H1 (cell line): ENCODE data around the gene PGLYRP4. TPM values are rescaled to one million over a fixed set of nuclear protein-coding genes. Genes with fewer than 3 reads are reported as not detected.

Experiments
- CTCF ChIA-PET: fragments of 300-600 bp; sonication (Branson Sonifier 250); formaldehyde crosslinking; loops from one replicate; lab custom pipeline; 2021; ENCODE audit not compliant: partially characterized antibody; lab: Charles Lee
- POLR2A ChIA-PET: fragments of 300-600 bp; sonication (Branson Sonifier 250); formaldehyde crosslinking; loops from one replicate; lab custom pipeline; 2021; ENCODE audit warnings: inconsistent platforms; ENCODE audit not compliant: partially characterized antibody; lab: Charles Lee
- DNase-seq, 2 experiments: peaks; one replicate each; pipeline versions ENCODE4 v3.0.0 to v3.0.0-alpha.2; 2010 to 2022; ENCODE audit warnings: low spot score in 2 of 2, low read depth in 1 of 2, mixed read lengths in 1 of 2
- FAIRE-seq: peaks from 2 replicates; lab custom pipeline; 2011; peaks lifted over from hg19 to GRCh38; lab: Jason Lieb, UNC
- H2AFZ ChIP-seq: 2 replicates; pipeline ENCODE4 v1.8.1; 2012; ENCODE audit warnings: low read length, inconsistent platforms
- H2AK5ac ChIP-seq: 2 replicates; pipeline ENCODE4 v1.6.1; 2013; ENCODE audit warnings: low read depth, low read length
- H2BK120ac ChIP-seq: replicated peaks from 2 replicates; pipeline ENCODE3; 2013; ENCODE audit warnings: low read depth, low read length, inconsistent platforms
- H2BK12ac ChIP-seq: 2 replicates; pipeline ENCODE4 v1.6.1; 2013; ENCODE audit warnings: low read depth, low read length
- H2BK15ac ChIP-seq: 2 replicates; pipeline ENCODE4 v1.6.1; 2013; ENCODE audit warnings: low read length
- H2BK20ac ChIP-seq: 2 replicates; pipeline ENCODE4 v1.6.1; 2013; ENCODE audit warnings: low read length
- H2BK5ac ChIP-seq: 2 replicates; pipeline ENCODE4 v1.6.1; 2013; ENCODE audit warnings: low read depth, low read length
- H3K14ac ChIP-seq: 2 replicates; pipeline ENCODE4 v1.6.1; 2013; ENCODE audit warnings: inconsistent platforms; ENCODE audit not compliant: insufficient read length
- H3K18ac ChIP-seq: 2 replicates; pipeline ENCODE4 v1.6.1; 2013; ENCODE audit warnings: low read length; ENCODE audit errors: extremely low read depth
- H3K23ac ChIP-seq: 2 replicates; pipeline ENCODE4 v1.6.1; 2013; ENCODE audit warnings: inconsistent platforms; ENCODE audit not compliant: insufficient read length
- H3K23me2 ChIP-seq: 2 replicates; pipeline ENCODE4 v1.6.1; 2013; ENCODE audit warnings: low read depth, low read length
- H3K27ac ChIP-seq: 2 replicates; pipeline ENCODE4 v1.6.1; 2011; ENCODE audit warnings: low read depth, low read length, inconsistent platforms
- H3K27me3 ChIP-seq, 4 experiments: replicated peaks in 1 of 4; 1 replicate in 1 of 4; 2 replicates in 3 of 4; pipeline versions ENCODE4 v1.6.1 to v1.8.1; 2011 to 2013; ENCODE audit warnings: low read length in 3 of 4, mild to moderate bottlenecking in 3 of 4, inconsistent platforms in 2 of 4, mixed read lengths in 2 of 4, moderate library complexity in 1 of 4; ENCODE audit not compliant: control insufficient read depth in 3 of 4, insufficient read depth in 3 of 4; ENCODE audit errors: extremely low read depth in 1 of 4
- H3K36me3 ChIP-seq, 4 experiments: 2 replicates each; pipeline versions ENCODE4 v1.6.1 to v1.8.1; 2011 to 2013; ENCODE audit warnings: mild to moderate bottlenecking in 4 of 4, low read length in 3 of 4, moderate library complexity in 2 of 4, control low read depth in 1 of 4, inconsistent platforms in 1 of 4; ENCODE audit not compliant: insufficient read depth in 4 of 4, control insufficient read depth in 2 of 4
- H3K4ac ChIP-seq: replicated peaks from 2 replicates; pipeline ENCODE3; 2013; ENCODE audit warnings: low read length, low read depth, mixed read lengths, inconsistent platforms; ENCODE audit not compliant: insufficient read length
- H3K4me1 ChIP-seq, 4 experiments: replicated peaks in 1 of 4; 1 replicate in 1 of 4; 2 replicates in 3 of 4; pipeline versions ENCODE4 v1.6.1 to v1.8.1; 2011 to 2013; ENCODE audit warnings: low read length in 3 of 4, inconsistent platforms in 2 of 4, mixed read lengths in 1 of 4; ENCODE audit not compliant: insufficient read depth in 4 of 4, control insufficient read depth in 3 of 4
- H3K4me2 ChIP-seq, 2 experiments: 2 replicates each; pipeline versions ENCODE4 v1.6.1 to v1.8.1; 2011 to 2013; ENCODE audit warnings: low read depth in 2 of 2, low read length in 2 of 2, control low read depth in 1 of 2, inconsistent platforms in 1 of 2, mild to moderate bottlenecking in 1 of 2; ENCODE audit not compliant: insufficient read depth in 1 of 2
- H3K4me3 ChIP-seq, 4 experiments: fragments of 200-600, 300-600 bp in 1 of 4; sonication (generic), shearing (Covaris generic), sonication (Bioruptor Twin) in 1 of 4; 2 replicates each; pipeline versions ENCODE4 v1.5.1 to v1.8.1; 2011 to 2016; ENCODE audit warnings: low read length in 4 of 4, low read depth in 3 of 4, control low read depth in 2 of 4, inconsistent platforms in 2 of 4, mild to moderate bottlenecking in 2 of 4, mixed read lengths in 1 of 4, moderate library complexity in 1 of 4; ENCODE audit not compliant: insufficient read depth in 2 of 4; ENCODE audit errors: extremely low read depth in 1 of 4
- H3K56ac ChIP-seq: replicated peaks from 2 replicates; pipeline ENCODE3; 2013; ENCODE audit warnings: low read depth, mild to moderate bottlenecking, mixed read lengths, low read length, inconsistent platforms; ENCODE audit not compliant: insufficient read length
- H3K79me1 ChIP-seq: 2 replicates; pipeline ENCODE4 v1.6.1; 2013; ENCODE audit warnings: low read depth, low read length, control low read depth
- H3K79me2 ChIP-seq, 2 experiments: 2 replicates each; pipeline versions ENCODE4 v1.6.1 to v1.8.1; 2012 to 2013; ENCODE audit warnings: low read length in 2 of 2, mild to moderate bottlenecking in 2 of 2, inconsistent platforms in 1 of 2; ENCODE audit not compliant: insufficient read depth in 2 of 2, control insufficient read depth in 1 of 2
- H3K9ac ChIP-seq, 4 experiments: replicated peaks in 1 of 4; 1 replicate in 1 of 4; 2 replicates in 3 of 4; pipeline versions ENCODE4 v1.6.1 to v1.8.1; 2011 to 2013; ENCODE audit warnings: low read depth in 3 of 4, low read length in 3 of 4, control low read depth in 2 of 4, mild to moderate bottlenecking in 2 of 4, moderate library complexity in 2 of 4, inconsistent platforms in 1 of 4; ENCODE audit errors: extremely low read depth in 1 of 4
- H3K9me3 ChIP-seq, 2 experiments: 2 replicates each; pipeline versions ENCODE4 v1.6.1 to v1.8.1; 2012 to 2013; ENCODE audit warnings: mild to moderate bottlenecking in 2 of 2, moderate library complexity in 2 of 2, control low read depth in 1 of 2, inconsistent platforms in 1 of 2, low read depth in 1 of 2, low read length in 1 of 2, mixed read lengths in 1 of 2; ENCODE audit not compliant: insufficient read depth in 2 of 2
- H4K20me1 ChIP-seq, 2 experiments: replicated peaks in 1 of 2; 2 replicates each; pipeline versions ENCODE3 to v1.8.1; 2011 to 2013; ENCODE audit warnings: inconsistent platforms in 2 of 2, low read length in 2 of 2, mild to moderate bottlenecking in 1 of 2; ENCODE audit not compliant: insufficient read depth in 2 of 2, control insufficient read depth in 1 of 2
- H4K5ac ChIP-seq: 2 replicates; pipeline ENCODE4 v1.6.1; 2013; ENCODE audit warnings: low read length, low read depth, mixed read lengths, inconsistent platforms; ENCODE audit not compliant: insufficient read length
- H4K8ac ChIP-seq: 2 replicates; pipeline ENCODE4 v1.8.0; 2013; ENCODE audit warnings: mild to moderate bottlenecking, moderate library complexity, low read length, inconsistent platforms; ENCODE audit not compliant: insufficient read depth; ENCODE audit errors: extremely low read depth
- H4K91ac ChIP-seq: replicated peaks from 2 replicates; pipeline ENCODE3; 2013; ENCODE audit warnings: low read length, mixed read lengths, inconsistent platforms; ENCODE audit not compliant: insufficient read length
- ATF2 ChIP-seq: IDR thresholded peaks from 2 replicates; pipeline ENCODE4 v1.6.1; 2012; ENCODE audit warnings: low read length, inconsistent platforms
- RAD21 ChIP-seq, 2 experiments: IDR thresholded peaks in 1 of 2; conservative IDR thresholded peaks in 1 of 2; 2 replicates each; pipeline ENCODE4 v1.6.1; 2011; ENCODE audit warnings: low read depth in 2 of 2, low read length in 2 of 2, improper control_type of control experiment in 1 of 2, inconsistent platforms in 1 of 2, mild to moderate bottlenecking in 1 of 2, moderate library complexity in 1 of 2
- WGBS, 2 experiments: shearing (Covaris generic) in 1 of 2; methylation state at CpG; one replicate each; pipeline versions ENCODE4 v1.1.6 to v1.1.7; 2013 to 2015; ENCODE audit warnings: low lambda C conversion rate in 2 of 2, mixed read lengths in 2 of 2, inconsistent platforms in 1 of 2, low coverage in 1 of 2, missing lambda C conversion rate in 1 of 2; ENCODE audit not compliant: insufficient replicate concordance in 2 of 2, insufficient coverage in 1 of 2, insufficient read length in 1 of 2; ENCODE audit errors: extremely low coverage in 1 of 2, missing lambda C conversion rate in 1 of 2; 5-methylcytosine and 5-hydroxymethylcytosine counted together
- polyA plus RNA-seq, 7 experiments: library from polyadenylated mRNA; depleted of rRNA in 3 of 7; stranded (reverse) in 5 of 7; unstranded in 2 of 7; fragments of >200 nt in 5 of 7; fragments of 200-250 nt in 2 of 7; gene quantifications; 1 replicate in 5 of 7; 2 replicates in 1 of 7; 4 replicates in 1 of 7; pipeline versions ENCODE4 v1.2.1 to v1.2.3, GENCODE V29; 2011 to 2013; ENCODE audit warnings: missing spikeins in 2 of 7, mixed read lengths in 2 of 7
- total RNA-seq: library from RNA; stranded (reverse); fragmentation: NEBNext Ultra II Directional; extraction: Animal tissue kit (Norgen Biotek cat#: 25700); gene quantifications from 2 replicates; pipeline ENCODE4 v1.2.1, GENCODE V29; 2021

Gene PGLYRP4
- total and polyA plus RNA-seq, 2 of the 8 experiments (the other 6 are each of a cell fraction or from before 2014, with no cell fraction given) = not detected

GRCh38 chr1:153354515-153355193, 6.0 kb upstream of the PGLYRP4 start:
- CTCF ChIA-PET = interaction anchor here (0.6 to 8.5 kb wide), 70 partner anchors 8 to 1479 kb away, joined by 3 to 360 read pairs (median 4); partner anchors contain the start of genes PGLYRP3, S100A1, S100A13 and S100A4
- DNase-seq (no peak), FAIRE-seq (no peak)

More at GRCh38 chr1:153354515-153355193, 6.0 kb upstream of the PGLYRP4 start:
- no peaks in the 10 kb centered on the region for H4K20me1 ChIP-seq
- H3K27me3 ChIP-seq = no peaks in the 10 kb centered on the region
- H4K5ac ChIP-seq = no peak overlapping the region
- no peak overlapping the region for H3K18ac ChIP-seq
- no peak overlapping the region for H3K23ac ChIP-seq
- no peak overlapping the region for H4K91ac ChIP-seq
- no peak overlapping the region for H3K14ac ChIP-seq
- H3K4me3 ChIP-seq = no peak overlapping the region
- no peak overlapping the region for H3K4ac ChIP-seq
- no peaks in the 10 kb centered on the region; a peak in 1 of 7 replicates for H3K4me1 ChIP-seq
- TF ChIP-seq RAD21 (IDR thresholded peaks at IDR 0.05 in 1 of 2, conservative IDR thresholded peaks at IDR 0.05 in 1 of 2; ENCODE audit: low read depth in 2 of 2, low read length in 2 of 2) = no peak
- no peak for TF ChIP-seq ATF2
- TF ChIP-seq, all 59 proteins: peak for 0
- Histone ChIP-seq H3K79me2 (no peaks in the 10 kb centered on the region), H3K9me3 (no peaks in the 10 kb centered on the region), H3K9ac (no peak overlapping the region), H3K56ac (no peak overlapping the region), H3K23me2 (no peaks in the 10 kb centered on the region), H3K36me3 (no peaks in the 10 kb centered on the region), H2BK120ac (no peak overlapping the region), H3K4me2 (no peak overlapping the region), H2BK5ac (no peak overlapping the region; the same call in 1 of the 2 replicates), H3K79me1 (no peaks in the 10 kb centered on the region), H4K8ac (no peak overlapping the region), H3K27ac (no peak overlapping the region), H2BK12ac (no peak overlapping the region), H2BK15ac (no peak overlapping the region), H2AFZ (no peak overlapping the region), H2BK20ac (no peak overlapping the region), H2AK5ac (no peak overlapping the region)
- POLR2A ChIA-PET = interaction anchor here (0.7 to 1.0 kb wide), 3 partner anchors 148 to 307 kb away, joined by 3 to 4 read pairs (median 3); partner anchors contain the start of gene S100A13
- 87% methylated on average over 8 of the region's 8 CpGs; no CpG with 5 or more reads in 1 of the 2 experiments for WGBS, 2 experiments
